ENCODE data around the gene ITIH5.

- TF ChIP-seq CTCF (IDR thresholded peaks at IDR 0.05) (no peak), POLR2A (IDR thresholded peaks at IDR 0.05) (no peak)
These were observed 72.9 kb downstream of the ITIH5 start for GRCh38 chr10:7593905-7594304.
